NCI-H748 treated with DMSO at 0.1 percent for 48 hours (cell line): Measurements from ENCODE around the gene HOXB7.
A peak's percentile ranks its signal among the peaks of the same experiment; 100 is the strongest.

ENCODE experiments used
- DNase-seq: peaks from one replicate; lab custom pipeline; 2025; lab: John Stamatoyannopoulos, UW

HOXB7 gene

DNA sequence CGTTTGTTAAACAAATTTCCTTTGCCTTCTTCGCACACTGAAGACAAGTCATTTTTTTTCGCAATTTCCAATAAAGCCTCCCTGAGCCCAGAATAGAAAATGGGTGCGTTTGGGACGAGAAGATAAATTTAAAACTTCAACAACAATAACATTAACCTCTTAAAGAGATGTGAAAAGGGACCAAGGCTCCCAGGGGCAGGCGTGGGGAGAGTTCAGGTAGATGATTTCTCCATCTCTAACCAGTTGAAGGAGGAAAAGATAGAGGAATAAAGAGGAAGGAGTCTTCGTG is 31.4 kb downstream of the HOXB7 start:
- no peak for DNase-seq

- no peak for DNase-seq
These were observed 32.0 kb downstream of the HOXB7 start for GRCh38 chr17:48578616-48579470.

GRCh38 chr17:48577946-48578615 is 32.7 kb downstream of the HOXB7 start, which contains the start of gene HOXB4:
Gene HOXB4 (minus strand): TSS chr17:48578350. CDS start chr17:48578319, 31 bp downstream.
- DNase-seq = peak; percentile 65

DNA sequence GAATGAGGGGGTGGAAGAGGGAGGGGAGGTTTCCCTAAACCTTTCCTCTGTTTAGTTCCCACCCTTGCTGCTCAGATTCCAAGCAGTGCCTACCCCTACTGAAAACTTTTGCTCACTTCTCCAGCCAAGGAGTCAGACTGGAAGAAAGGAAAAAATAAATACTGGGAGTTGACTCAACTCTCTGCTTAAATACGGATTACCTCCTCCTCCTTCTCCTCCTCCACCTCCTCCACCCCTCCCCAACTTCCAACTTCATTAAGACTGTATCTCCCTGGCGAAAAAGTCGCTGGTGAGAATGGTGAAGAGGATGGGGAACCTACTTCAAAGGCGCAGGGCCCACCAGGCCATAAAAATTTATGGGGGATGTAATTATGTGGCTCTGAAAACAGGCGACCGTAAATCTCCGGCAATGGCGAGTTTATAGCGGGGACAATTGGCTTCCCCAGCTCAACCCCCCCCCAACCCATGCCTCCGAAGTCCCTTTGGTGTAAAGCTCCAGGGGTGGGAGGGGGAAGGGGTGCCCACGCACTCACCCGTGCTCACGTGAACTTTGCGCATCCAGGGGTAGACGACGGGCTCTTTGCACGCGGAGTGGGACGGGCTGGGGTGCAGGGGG is 33.4 kb downstream of the HOXB7 start:
- DNase-seq = no peak

DNA sequence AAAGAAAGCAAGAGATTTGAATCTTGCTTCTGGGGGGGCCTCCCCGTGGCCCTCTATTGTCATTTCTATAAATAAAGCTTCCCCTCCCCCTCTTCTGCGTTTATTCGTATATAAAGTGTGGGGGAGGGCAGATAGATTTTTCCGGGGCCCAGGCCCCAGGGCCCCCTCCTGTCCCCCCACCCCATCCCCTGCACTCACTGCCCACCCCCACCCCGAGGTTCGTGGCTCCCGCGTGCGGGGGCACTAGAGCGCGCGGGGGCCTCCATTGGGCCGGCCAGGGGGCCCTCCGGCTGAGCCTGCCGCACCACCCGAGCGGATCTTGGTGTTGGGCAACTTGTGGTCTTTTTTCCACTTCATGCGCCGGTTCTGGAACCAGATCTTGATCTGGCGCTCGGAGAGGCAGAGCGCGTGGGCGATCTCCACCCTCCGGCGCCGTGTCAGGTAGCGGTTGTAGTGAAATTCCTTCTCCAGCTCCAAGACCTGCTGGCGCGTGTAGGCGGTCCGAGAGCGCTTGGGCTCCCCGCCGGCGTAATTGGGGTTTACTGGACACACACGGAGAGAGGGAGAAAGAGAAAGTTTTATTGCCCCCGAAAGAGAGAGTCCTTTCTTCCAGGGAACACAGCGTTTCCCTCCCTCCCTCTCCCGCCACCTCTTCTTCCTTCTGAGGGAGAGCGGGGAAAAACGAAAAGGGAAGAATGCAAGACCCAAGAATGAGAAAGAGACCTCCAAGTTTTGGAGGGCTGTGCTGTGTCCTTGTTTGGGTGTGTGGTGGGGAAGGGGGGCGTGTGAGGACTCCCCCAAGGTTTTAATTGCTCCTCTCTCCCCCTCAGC is 34.1 kb downstream of the HOXB7 start:
- no peak for DNase-seq

GRCh38 chr17:48575673-48576478 is 34.9 kb downstream of the HOXB7 start:
- DNase-seq = no peak

DNA sequence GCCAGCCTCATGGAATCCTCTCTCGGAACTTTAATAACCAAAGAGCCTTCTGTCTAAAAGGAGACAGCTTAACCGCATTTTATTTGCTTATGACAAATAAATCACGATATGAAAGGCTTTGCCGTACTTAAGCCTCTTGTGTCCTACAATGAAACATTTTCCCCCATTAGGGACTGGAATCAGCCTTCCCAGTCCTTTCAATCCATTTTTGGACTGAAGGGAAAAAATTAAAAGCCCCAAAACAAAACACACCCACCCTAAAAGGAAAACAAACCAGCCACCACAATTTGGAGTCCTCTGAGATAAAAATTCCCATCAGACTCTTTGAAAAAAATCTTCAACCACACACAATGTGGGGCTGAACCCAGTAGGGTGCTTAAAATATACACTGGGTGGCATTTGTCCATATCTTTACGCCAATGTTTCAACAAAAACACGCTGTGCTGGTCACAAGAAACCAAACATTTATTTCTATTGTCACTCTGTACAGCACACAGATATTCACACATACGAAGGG is 35.7 kb downstream of the HOXB7 start:
- DNase-seq = no peak

DNA sequence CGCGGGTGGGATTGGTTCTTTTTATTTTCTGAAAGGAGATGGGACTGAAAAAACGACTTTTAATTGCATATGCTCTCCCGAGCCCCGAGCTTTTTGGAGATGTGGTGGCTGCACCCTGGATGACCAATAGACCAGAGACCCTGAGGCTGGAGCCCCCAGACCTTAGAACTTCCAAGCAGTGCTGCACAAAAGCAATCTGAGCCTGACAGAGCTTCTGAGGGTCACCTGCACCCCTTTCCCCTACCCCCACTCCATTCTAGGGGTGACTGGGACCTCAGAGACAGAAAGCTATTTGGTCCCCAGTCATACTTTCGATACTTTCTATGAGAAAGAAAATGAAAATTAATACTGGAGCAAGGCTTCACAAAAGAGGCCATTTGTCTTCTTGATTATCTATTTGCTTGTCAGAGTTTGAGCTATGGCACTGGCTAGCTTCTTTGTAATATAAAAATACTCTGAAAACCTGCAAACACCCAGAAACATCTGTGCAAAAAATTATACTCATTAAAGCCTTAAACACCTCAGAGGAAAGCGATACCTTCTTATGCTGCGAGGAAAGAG is 36.2 kb downstream of the HOXB7 start:
- DNase-seq = no peak

- no peak for DNase-seq
These were observed 38.9 kb downstream of the HOXB7 start for GRCh38 chr17:48571826-48572417.

GRCh38 chr17:48571024-48571818 is 39.6 kb downstream of the HOXB7 start:
- no peak for DNase-seq

- DNase-seq = no peak
These were observed 40.3 kb downstream of the HOXB7 start for GRCh38 chr17:48570325-48571023.

- no peak for DNase-seq
These were observed 41.0 kb downstream of the HOXB7 start for GRCh38 chr17:48569674-48570324.

DNA sequence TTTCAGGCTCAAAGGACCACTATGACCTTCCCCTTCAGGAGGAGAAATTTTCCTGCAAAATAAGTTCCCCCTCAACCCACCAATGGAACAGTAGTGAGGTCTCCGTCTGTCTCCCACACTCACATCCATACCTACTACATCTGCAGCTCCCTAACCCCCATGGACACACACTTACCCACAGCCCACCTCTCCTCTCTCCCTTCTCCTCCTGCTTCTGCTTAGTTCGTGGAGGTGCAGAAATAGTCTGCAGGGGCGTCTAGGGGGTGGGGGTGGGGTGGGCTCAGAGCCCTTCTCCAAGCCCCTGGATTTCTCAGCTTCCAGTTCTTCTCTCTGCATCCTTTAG is 41.6 kb downstream of the HOXB7 start:
- no peak for DNase-seq

DNA sequence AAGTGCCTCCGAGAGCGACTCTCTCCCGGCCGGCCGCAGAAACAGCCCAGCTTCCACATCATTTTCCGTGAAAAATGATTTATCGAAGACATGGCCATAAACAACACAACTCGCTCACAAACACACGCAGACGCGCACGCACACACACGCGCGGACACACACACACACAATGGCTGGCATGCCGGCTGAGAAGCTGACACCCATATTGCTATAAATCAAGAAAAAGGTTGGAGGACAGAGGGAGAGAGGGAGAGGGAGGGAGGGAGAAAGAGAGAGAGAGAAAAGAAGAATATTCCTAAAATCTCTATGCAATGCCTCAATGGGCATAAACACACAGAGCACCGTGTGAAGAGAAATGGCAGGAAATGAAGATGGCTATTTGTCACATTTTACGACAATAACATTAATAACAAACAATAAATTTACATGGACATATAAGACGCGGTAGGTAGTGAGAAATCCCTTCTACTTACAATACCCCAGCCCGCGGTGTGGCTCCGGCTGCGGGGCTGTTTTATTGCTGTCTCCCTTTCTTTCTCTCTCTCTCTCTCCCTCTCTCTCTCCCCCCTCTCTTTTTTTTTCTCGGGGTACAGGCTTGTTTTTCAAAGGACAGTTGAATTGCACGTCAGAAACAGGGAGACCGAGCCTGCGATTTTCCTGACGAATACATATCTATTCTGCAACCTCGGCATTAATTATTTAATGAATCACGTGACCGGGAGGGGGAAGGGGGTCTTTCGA is 42.1 kb downstream of the HOXB7 start:
- no peak for DNase-seq

GRCh38 chr17:48567646-48568354 is 43.0 kb downstream of the HOXB7 start:
- DNase-seq = no peak

DNA sequence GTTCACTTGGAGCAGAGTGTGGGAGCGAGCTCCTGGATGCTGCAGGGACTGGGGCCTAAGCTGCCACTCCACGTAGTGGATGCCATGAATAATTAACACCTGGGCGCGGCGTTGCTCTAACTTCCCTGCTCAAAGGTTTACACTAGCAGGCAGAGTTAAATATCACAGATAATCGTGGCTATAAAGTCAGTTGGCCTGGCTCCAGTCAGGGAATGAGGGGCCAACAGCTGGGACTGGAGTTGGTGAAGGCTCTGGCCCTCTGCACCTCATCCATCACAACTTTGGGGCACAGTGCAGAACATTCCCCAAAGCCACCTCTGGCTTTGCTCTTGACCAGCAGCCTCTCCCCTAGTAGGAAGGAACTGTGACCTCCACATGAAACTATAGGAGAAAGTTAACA is 43.6 kb downstream of the HOXB7 start:
- no peak for DNase-seq

DNA sequence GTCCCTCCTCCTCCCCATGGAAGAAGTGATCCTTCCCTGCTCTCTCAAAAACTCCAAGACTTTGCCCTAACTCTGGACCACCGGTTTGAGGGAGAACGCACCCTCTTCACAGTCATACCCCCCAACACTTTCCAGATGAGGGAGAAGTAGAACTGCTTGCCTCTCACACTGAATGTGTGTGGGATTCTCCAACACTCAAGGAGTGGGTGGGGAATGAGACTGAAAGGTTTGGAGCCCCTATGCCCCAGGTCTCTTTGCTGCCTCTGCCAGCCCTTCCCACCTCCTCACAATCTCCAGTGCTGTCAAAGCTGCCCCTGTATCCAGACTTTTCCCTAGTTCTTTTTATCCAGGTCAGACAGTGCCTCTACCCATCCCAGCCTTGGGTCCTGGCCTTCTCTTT is 44.1 kb downstream of the HOXB7 start:
- DNase-seq = no peak
